IMR-90 (cell line): ENCODE data around the gene HIKESHI. TPM values are rescaled to one million over a fixed set of nuclear protein-coding genes. Genes with fewer than 3 reads are reported as not detected.

Source experiments
- ATAC-seq: fragments of 200-7000 bp; cut with Tn5 transposase; 2 replicates; pipeline ENCODE4 v1.9.1; 2020; ENCODE audit warnings: low read depth, mild to moderate bottlenecking, moderate library complexity
- BruUV-seq: library from RNA; stranded (reverse); fragments of 400-500 nt; replicated peaks from 2 replicates; lab custom pipeline; 2021; lab: Mats Ljungman, UMichigan
- CTCF ChIA-PET: fragments of 300-600 bp; formaldehyde crosslinking; extraction: SDS; loops from one replicate; lab custom pipeline; 2021; ENCODE audit warnings: antibody characterized with exemption; lab: Yijun Ruan, JAX
- POLR2A ChIA-PET: fragments of 300-600 bp; sonication (Branson Sonifier 250); formaldehyde crosslinking; loops from one replicate; lab custom pipeline; 2022; ENCODE audit warnings: antibody characterized with exemption; ENCODE audit not compliant: unreplicated experiment; lab: Charles Lee
- DNase-seq: peaks from one replicate; pipeline ENCODE4 v3.0.0; 2013
- H2AFZ ChIP-seq: replicated peaks from 2 replicates; pipeline ENCODE3; 2013; ENCODE audit warnings: low read length, mild to moderate bottlenecking; ENCODE audit not compliant: poor library complexity
- H2AK5ac ChIP-seq: 2 replicates; pipeline ENCODE4 v1.6.1; 2013; ENCODE audit warnings: low read depth, low read length, inconsistent platforms
- H2AK9ac ChIP-seq: replicated peaks from 2 replicates; pipeline ENCODE3; 2013; ENCODE audit warnings: mild to moderate bottlenecking, low read depth, low read length, moderate library complexity; ENCODE audit not compliant: poor library complexity
- H2BK120ac ChIP-seq: 2 replicates; pipeline ENCODE4 v1.6.1; 2013; ENCODE audit warnings: low read depth, low read length, inconsistent platforms
- H2BK15ac ChIP-seq: 3 replicates; pipeline ENCODE4 v1.6.1; 2013; ENCODE audit warnings: low read depth, low read length, inconsistent platforms
- H2BK20ac ChIP-seq: 2 replicates; pipeline ENCODE4 v1.6.1; 2013; ENCODE audit warnings: low read depth, mild to moderate bottlenecking, inconsistent platforms, low read length, moderate library complexity
- H2BK5ac ChIP-seq: 2 replicates; pipeline ENCODE4 v1.6.1; 2013; ENCODE audit warnings: mild to moderate bottlenecking, low read depth, low read length, inconsistent platforms; ENCODE audit not compliant: poor library complexity, severe bottlenecking
- H3K14ac ChIP-seq: replicated peaks from 2 replicates; pipeline ENCODE4 v1.6.1; 2013; ENCODE audit warnings: low read depth, low read length, inconsistent platforms
- H3K18ac ChIP-seq: 2 replicates; pipeline ENCODE4 v1.6.1; 2013; ENCODE audit warnings: low read depth, low read length, control low read depth
- H3K23ac ChIP-seq: 2 replicates; pipeline ENCODE4 v1.6.1; 2013; ENCODE audit warnings: low read depth, low read length, inconsistent platforms
- H3K27ac ChIP-seq: 2 replicates; pipeline ENCODE4 v1.5.1; 2013; ENCODE audit warnings: mild to moderate bottlenecking, control low read depth, low read length; ENCODE audit not compliant: insufficient read depth
- H3K27me3 ChIP-seq: 2 replicates; pipeline ENCODE4 v1.6.1; 2013; ENCODE audit warnings: low read length; ENCODE audit not compliant: control insufficient read depth, insufficient read depth
- H3K36me3 ChIP-seq: 2 replicates; pipeline ENCODE4 v1.6.1; 2013; ENCODE audit warnings: low read length, mixed read lengths; ENCODE audit not compliant: control insufficient read depth, insufficient read depth
- H3K4ac ChIP-seq: 2 replicates; pipeline ENCODE4 v1.6.1; 2013; ENCODE audit warnings: low read depth, low read length, inconsistent platforms
- H3K4me1 ChIP-seq: 2 replicates; pipeline ENCODE4 v1.6.1; 2013; ENCODE audit warnings: low read length, mixed read lengths; ENCODE audit not compliant: control insufficient read depth, insufficient read depth
- H3K4me2 ChIP-seq: 2 replicates; pipeline ENCODE4 v1.6.1; 2013; ENCODE audit warnings: low read depth, mild to moderate bottlenecking, control low read depth, low read length, moderate library complexity
- H3K4me3 ChIP-seq: 2 replicates; pipeline ENCODE4 v1.5.1; 2013; ENCODE audit warnings: low read depth, mild to moderate bottlenecking, control low read depth, low read length, moderate library complexity; ENCODE audit not compliant: insufficient read depth
- H3K56ac ChIP-seq: 2 replicates; pipeline ENCODE4 v1.6.1; 2013; ENCODE audit warnings: low read length, inconsistent platforms; ENCODE audit not compliant: insufficient read depth; ENCODE audit errors: extremely low read depth
- H3K79me1 ChIP-seq, 2 experiments: 2 replicates each; pipeline ENCODE4 v1.6.1; 2013; ENCODE audit warnings: low read length in 2 of 2, inconsistent platforms in 1 of 2, low read depth in 1 of 2
- H3K9ac ChIP-seq: 2 replicates; pipeline ENCODE4 v1.6.1; 2013; ENCODE audit warnings: low read depth, low read length, control low read depth
- H3K9me1 ChIP-seq: 2 replicates; pipeline ENCODE4 v1.6.1; 2013; ENCODE audit warnings: low read length, inconsistent platforms; ENCODE audit not compliant: insufficient read depth
- H3K9me3 ChIP-seq: 2 replicates; pipeline ENCODE4 v1.6.1; 2013; ENCODE audit warnings: low read length; ENCODE audit not compliant: control insufficient read depth, insufficient read depth
- H4K20me1 ChIP-seq: 2 replicates; pipeline ENCODE4 v1.6.1; 2013; ENCODE audit warnings: low read length, inconsistent platforms; ENCODE audit not compliant: insufficient read depth
- H4K5ac ChIP-seq: 2 replicates; pipeline ENCODE4 v1.6.1; 2013; ENCODE audit warnings: mild to moderate bottlenecking, low read depth, low read length, control low read depth
- H4K8ac ChIP-seq, 2 experiments: 2 replicates each; pipeline ENCODE4 v1.6.1; 2013; ENCODE audit warnings: low read depth in 2 of 2, low read length in 2 of 2, control low read depth in 1 of 2, inconsistent platforms in 1 of 2
- H4K91ac ChIP-seq: 2 replicates; pipeline ENCODE4 v1.6.1; 2013; ENCODE audit warnings: low read depth, low read length, inconsistent platforms; ENCODE audit not compliant: insufficient read depth
- ELK1 ChIP-seq: fragments of 150-350 bp; IDR thresholded peaks from 2 replicates; pipeline ENCODE4 v1.6.1; 2016; ENCODE audit warnings: low read depth, mild to moderate bottlenecking, low read length, moderate library complexity, borderline replicate concordance
- WGBS, 2 experiments: methylation state at CpG; one replicate each; pipeline versions ENCODE4 v1.1.5 to v1.1.7; 2013; ENCODE audit warnings: missing lambda C conversion rate in 2 of 2; ENCODE audit not compliant: insufficient read length in 1 of 2; ENCODE audit errors: extremely low coverage in 2 of 2; 5-methylcytosine and 5-hydroxymethylcytosine counted together
- dilution Hi-C: fragments of 300-500 bp; cut with HindIII; formaldehyde crosslinking; loops from one replicate; pipeline ENCODE4 v1.14.3; 2018; ENCODE audit warnings: low sequenced_read_pairs; ENCODE audit not compliant: unreplicated experiment
- in situ Hi-C: fragments of 300-500 bp; cut with MboI; formaldehyde crosslinking; loops from 3 replicates; pipeline ENCODE4 v1.14.3; 2019; ENCODE audit warnings: low sequenced_read_pairs, inconsistent platforms, mixed read lengths
- intact Hi-C: fragments of 100-400 bp; cut with micrococcal nuclease; formaldehyde crosslinking; loops from 2 replicates; pipeline ENCODE4 v1.10.0; 2022
- microRNA-seq, 2 experiments: library from miRNA; stranded (forward) in 1 of 2; unstranded in 1 of 2; fragments of 10-50 nt in 1 of 2; fragments of <30 nt in 1 of 2; gene quantifications in 1 of 2; microRNA quantifications in 1 of 2; one replicate each; pipeline versions ENCODE3 to v1.1.0; 2013 to 2020; ENCODE audit not compliant: insufficient read depth in 1 of 2, insufficient read length in 1 of 2, unreplicated experiment in 1 of 2
- polyA plus RNA-seq, 3 experiments: library from polyadenylated mRNA; depleted of rRNA; stranded (reverse); fragments of >200 nt; gene quantifications; 2 replicates each; pipeline ENCODE4 v1.2.3, GENCODE V29; 2012; ENCODE audit warnings: low replicate concordance in 1 of 3
- small RNA-seq, 5 experiments: library from RNA; depleted of rRNA; stranded (forward); fragments of <200 nt; gene quantifications; one replicate each; pipeline ENCODE3, GENCODE V24; 2012
- total RNA-seq: library from RNA; depleted of rRNA; stranded (reverse); fragments of >200 nt; gene quantifications from 2 replicates; pipeline ENCODE4 v1.2.3, GENCODE V29; 2012; rRNA removed
- TF ChIP-seq, protein P1 (sequence below): conservative IDR thresholded peaks from 2 replicates; pipeline ENCODE4 v1.5.1; 2012; ENCODE audit warnings: mild to moderate bottlenecking, low read depth, low read length, improper control_type of control experiment

The HIKESHI gene
- total and polyA plus RNA-seq, 2 of the 4 experiments (the other 2 are of a cell fraction): 49.4 to 73.5 TPM

DNA sequence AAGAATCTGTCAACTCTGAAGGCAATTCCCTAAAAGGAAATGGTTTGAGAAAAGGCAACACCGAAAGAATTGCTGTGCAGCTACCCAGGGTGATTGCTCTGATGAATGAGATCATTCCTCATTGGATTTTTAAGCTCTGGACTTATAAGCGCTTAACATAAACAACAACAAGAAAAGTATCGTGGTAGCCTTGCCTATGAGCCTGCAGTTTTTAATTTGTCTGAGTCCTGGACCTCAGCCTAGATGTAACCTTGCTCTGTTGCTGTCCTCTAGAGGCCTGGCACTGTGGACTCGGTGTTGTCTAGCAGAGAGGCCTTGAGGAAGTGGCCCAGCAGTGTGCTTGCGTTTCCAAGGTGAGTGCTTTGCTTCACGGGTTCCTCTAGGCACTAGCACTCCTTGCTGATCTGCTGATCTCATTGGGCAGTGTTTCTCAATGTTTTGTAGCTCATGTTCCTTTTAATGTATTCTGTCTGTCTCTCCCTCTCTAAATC, 93.1 kb downstream of the HIKESHI start:
- H4K5ac ChIP-seq: peak overlapping the region; percentile 81
- BruUV-seq: no TSS peak
- H3K9me1 ChIP-seq: peaks cover 5% of the 10 kb centered on the region; the same call in 1 of the 2 replicates
- TF ChIP-seq, protein P1, sequence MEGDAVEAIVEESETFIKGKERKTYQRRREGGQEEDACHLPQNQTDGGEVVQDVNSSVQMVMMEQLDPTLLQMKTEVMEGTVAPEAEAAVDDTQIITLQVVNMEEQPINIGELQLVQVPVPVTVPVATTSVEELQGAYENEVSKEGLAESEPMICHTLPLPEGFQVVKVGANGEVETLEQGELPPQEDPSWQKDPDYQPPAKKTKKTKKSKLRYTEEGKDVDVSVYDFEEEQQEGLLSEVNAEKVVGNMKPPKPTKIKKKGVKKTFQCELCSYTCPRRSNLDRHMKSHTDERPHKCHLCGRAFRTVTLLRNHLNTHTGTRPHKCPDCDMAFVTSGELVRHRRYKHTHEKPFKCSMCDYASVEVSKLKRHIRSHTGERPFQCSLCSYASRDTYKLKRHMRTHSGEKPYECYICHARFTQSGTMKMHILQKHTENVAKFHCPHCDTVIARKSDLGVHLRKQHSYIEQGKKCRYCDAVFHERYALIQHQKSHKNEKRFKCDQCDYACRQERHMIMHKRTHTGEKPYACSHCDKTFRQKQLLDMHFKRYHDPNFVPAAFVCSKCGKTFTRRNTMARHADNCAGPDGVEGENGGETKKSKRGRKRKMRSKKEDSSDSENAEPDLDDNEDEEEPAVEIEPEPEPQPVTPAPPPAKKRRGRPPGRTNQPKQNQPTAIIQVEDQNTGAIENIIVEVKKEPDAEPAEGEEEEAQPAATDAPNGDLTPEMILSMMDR: no peak
- TF ChIP-seq ELK1: no peak
- peak overlapping the region; percentile 62 for H3K23ac ChIP-seq
- H3K27ac ChIP-seq: peak overlapping the region; percentile 65
- H2AFZ ChIP-seq: peak overlapping the region; percentile 80
- ATAC-seq (peak; percentile 60), DNase-seq (peak; percentile 34)
- WGBS, 2 experiments: no CpG with 5 or more reads among the region's 6 CpGs
- in situ Hi-C loops: no loop called here
- CTCF ChIA-PET: interaction anchor here (0.8 to 1.0 kb wide), 2 partner anchors 8 to 11 kb away, joined by 3 read pairs; no protein-coding TSS in a partner anchor
- H3K18ac ChIP-seq: peak overlapping the region; percentile 78
- dilution Hi-C loops: no loop called here
- H3K14ac ChIP-seq: peak overlapping the region; percentile 58
- no peaks in the 10 kb centered on the region for H3K9me3 ChIP-seq
- peak overlapping the region; percentile 94 for H2BK120ac ChIP-seq
- POLR2A ChIA-PET: interaction anchor here (0.5 kb wide), 1 partner anchor 518 kb away, joined by 12 read pairs; no protein-coding TSS in a partner anchor
- H4K91ac ChIP-seq: peak overlapping the region; percentile 84
- H3K56ac ChIP-seq: peak overlapping the region; percentile 7; the same call in 1 of the 2 replicates
- peak overlapping the region; percentile 77; the same call in 1 of the 3 replicates for H2BK15ac ChIP-seq
- no peaks in the 10 kb centered on the region for H3K36me3 ChIP-seq
- peaks cover 14% of the 10 kb centered on the region for H3K4me1 ChIP-seq
- H2BK5ac ChIP-seq: peak overlapping the region; percentile 78
- H2AK9ac ChIP-seq: no peak overlapping the region
- H3K4me2 ChIP-seq: peak overlapping the region; percentile 14
- intact Hi-C loops: no loop called here
- no peak overlapping the region; the same call in 1 of the 2 replicates for H3K9ac ChIP-seq
- peak overlapping the region; percentile 2; the same call in 1 of the 2 replicates for H2AK5ac ChIP-seq
- no peak overlapping the region for H3K4me3 ChIP-seq
- no peaks in the 10 kb centered on the region for H4K20me1 ChIP-seq
- H2BK20ac ChIP-seq: peak overlapping the region; percentile 97
- H3K27me3 ChIP-seq: no peaks in the 10 kb centered on the region
- H3K79me1 ChIP-seq: peaks cover 0 to 4% of the 10 kb centered on the region in 2 experiments; a peak in 2 of 4 replicates
- peak overlapping the region; percentile 75 for H3K4ac ChIP-seq
- peak overlapping the region; percentile 47 to 84; a peak in 3 of 4 replicates for H4K8ac ChIP-seq

Small RNAs within 50 kb of the gene (microRNA-seq; reads per million reads assigned to microRNA genes)
- gene RN7SL225P (ENCODE audit: insufficient read depth, insufficient read length): not detected

Small RNAs within 50 kb of the gene (small RNA-seq; reads per million reads assigned to genes)
- gene RN7SL225P: 0 reads per million in 5 experiments

Other genes with a start within 250 kb of the HIKESHI start
- gene PICALM, start 233.2 kb upstream of the HIKESHI start, total RNA-seq: 441 and 453 TPM in 2 replicates
- gene PICALM, start 233.2 kb upstream of the HIKESHI start, polyA plus RNA-seq (2012; rRNA removed): 214 and 235 TPM in 2 replicates
- 11.1 and 20.3 TPM in 2 replicates for gene EED, start 57.5 kb upstream of the HIKESHI start, total RNA-seq
- 9.5 and 11.5 TPM in 2 replicates for gene EED, start 57.5 kb upstream of the HIKESHI start, polyA plus RNA-seq (2012; rRNA removed)
- gene CCDC81, start 72.6 kb downstream of the HIKESHI start, total RNA-seq: 5.6 and 6.5 TPM in 2 replicates
- gene CCDC81, start 72.6 kb downstream of the HIKESHI start, polyA plus RNA-seq (2012; rRNA removed): 3.0 and 3.1 TPM in 2 replicates